ENCODE measurements around the gene COL23A1.
"Not testable (repeated sequence)": the region's sequence is repeated elsewhere in the genome, so short reads cannot be mapped to it uniquely, and the experiment has no call there.

The COL23A1 gene

DNA sequence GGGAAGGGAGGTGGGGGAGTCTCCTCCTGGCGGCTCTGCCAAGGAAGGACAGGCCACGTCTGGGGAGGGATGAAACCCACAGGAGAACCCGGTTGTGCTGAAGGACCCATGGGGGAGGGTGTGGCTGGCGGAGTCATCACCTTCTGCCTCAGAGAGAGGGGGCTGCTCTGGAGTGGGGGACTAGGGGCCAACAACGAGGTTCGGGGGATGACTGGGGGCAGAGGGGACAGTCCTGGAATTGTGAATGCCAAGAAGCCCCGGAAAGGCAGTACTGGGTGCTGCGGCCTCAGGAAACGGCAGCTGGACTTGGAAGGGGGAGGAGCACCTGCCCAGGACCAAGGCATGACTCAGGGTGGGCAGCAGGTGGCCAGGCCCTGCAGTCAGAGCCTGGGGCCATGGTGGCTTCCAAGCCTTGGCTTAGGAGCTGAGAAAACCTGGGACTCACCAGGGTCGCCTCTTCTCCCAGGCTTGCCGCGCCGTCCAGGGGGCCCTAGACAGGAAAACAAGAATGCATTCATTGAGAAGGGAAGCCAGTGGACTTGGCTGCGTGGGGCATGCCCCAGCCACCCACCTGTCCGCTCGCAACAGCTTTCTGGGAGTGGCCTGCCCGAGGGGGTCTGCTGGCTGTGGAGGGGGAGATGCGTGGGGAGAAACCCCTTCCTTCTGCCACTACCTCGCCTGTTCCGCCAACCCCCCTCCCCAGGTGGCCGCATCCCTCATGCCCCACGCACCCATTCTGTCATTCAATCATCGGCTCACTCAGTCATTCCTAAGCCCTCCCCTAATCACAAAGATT is 283.6 kb downstream of the COL23A1 start:
- DNase-seq (ENCODE audit: low read depth in 2 of 2), result no peak

DNA sequence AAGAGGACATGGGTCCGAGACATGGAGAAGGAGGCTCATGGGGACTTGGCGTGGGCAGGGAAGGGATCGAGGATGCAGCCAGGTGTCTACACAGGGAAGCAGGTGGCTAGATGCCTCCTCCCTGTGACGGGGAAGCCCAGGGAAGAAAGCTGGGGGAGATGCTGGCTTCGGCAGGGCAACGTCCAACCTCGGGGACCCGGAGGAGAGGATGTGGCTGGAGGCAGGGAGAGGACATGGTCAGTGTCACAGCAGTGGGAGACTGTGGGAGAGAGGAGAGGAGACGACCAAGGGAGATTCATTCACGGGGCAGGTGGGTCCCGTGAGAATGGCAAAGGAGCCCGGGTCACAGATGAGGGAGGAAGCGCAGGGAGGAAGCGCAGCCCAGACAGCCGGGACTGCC is 284.4 kb downstream of the COL23A1 start:
- no peak for DNase-seq (ENCODE audit: low read depth in 2 of 2)

DNA sequence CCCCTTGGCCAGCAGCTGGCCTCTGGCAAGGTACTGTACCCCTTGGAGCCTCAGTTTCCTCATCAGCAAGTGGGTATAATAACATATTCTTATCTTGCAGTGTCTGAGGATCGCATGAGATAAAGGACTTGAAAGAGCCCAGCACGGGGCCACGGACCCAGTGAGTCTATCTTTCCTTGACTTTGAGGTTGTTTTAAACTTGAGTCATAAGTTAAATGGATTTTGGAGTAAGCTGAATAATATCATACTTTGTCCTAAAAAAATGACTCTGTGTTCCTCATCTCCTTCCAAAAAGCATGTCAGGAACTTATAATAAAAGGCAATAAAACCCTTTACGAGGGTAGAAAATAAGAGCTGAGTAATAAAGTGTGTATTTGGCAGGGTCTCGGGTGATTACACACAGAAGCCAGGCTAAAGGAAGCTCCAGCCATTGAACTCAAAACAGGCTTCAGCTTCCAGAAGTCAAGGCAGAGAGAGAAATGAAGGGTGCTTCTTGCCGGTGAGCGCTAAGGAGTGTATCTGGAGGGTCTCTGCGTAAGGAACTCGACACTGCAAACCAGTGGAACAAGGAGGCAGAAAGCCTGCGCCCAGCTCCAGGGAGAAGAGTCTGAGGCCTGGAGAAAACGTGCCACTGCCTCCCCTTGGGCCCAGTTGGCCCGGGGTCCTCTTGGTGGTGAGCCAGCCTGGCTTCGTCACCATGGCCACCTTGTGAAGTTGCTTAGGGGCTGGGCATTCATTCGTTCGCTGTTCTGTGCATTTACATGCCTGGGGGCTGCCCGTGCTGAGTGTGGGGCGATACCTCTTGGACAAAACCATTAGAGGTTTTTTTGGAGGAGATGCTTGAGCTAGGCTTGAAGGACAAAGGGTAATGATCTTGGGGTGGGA is 285.2 kb downstream of the COL23A1 start:
- no peak for DNase-seq (ENCODE audit: low read depth in 2 of 2)

DNA sequence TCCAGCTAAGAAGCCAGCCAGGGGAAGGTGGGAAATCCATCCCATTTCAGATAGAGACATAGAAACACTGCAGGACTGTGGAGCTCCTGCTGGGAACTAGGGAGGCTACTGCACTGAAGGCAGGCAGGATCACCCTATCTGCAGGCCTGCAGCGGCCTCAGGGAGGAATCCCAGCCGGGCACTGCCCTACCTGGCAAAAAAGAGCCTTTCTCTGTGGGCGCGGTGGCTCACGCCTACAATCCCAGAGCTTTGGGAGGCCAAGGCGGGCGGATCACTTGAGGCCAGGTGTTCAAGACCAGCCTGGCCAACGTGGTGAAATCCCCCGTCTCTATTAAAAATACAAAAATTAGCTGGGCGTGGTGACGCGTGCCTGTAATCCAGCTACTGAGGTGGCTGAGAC is 286.2 kb downstream of the COL23A1 start:
- DNase-seq (ENCODE audit: low read depth in 2 of 2), result no peak

- not testable (repeated sequence) for DNase-seq (ENCODE audit: low read depth in 2 of 2)
Measured at GRCh38 chr5:178302321-178302720, 287.9 kb downstream of the COL23A1 start.

- no peak for DNase-seq (ENCODE audit: low read depth in 2 of 2)
Measured at GRCh38 chr5:178301641-178302040, 288.6 kb downstream of the COL23A1 start.

- DNase-seq (ENCODE audit: low read depth in 2 of 2), result no peak
Measured at GRCh38 chr5:178298283-178298807, 291.8 kb downstream of the COL23A1 start.

DNA sequence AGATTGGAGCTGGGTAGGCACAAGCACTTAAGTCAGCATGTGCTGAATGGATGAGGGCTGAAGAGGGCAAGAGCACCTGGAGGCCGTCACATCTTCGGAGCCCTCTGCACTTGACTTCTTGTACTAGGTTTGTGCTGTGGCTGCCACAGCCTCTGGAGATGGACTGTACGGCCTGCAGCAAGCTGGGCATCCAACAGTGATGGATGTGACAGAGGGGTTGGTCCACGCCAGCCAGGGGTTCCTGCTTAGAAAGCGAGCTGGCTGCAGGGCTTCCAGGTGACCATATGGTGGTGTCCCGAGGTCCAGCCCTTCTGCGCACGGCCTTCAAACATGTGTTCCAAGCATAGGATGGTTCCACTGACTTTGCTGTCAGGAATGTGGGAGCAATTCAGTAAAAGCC is 292.4 kb downstream of the COL23A1 start:
- no peak for DNase-seq (ENCODE audit: low read depth in 2 of 2)

GRCh38 chr5:178296066-178296465 is 294.1 kb downstream of the COL23A1 start:
- DNase-seq (ENCODE audit: low read depth in 2 of 2), result no peak

GRCh38 chr5:178295589-178295988 is 294.6 kb downstream of the COL23A1 start:
- DNase-seq (ENCODE audit: low read depth in 2 of 2), result no peak

DNA sequence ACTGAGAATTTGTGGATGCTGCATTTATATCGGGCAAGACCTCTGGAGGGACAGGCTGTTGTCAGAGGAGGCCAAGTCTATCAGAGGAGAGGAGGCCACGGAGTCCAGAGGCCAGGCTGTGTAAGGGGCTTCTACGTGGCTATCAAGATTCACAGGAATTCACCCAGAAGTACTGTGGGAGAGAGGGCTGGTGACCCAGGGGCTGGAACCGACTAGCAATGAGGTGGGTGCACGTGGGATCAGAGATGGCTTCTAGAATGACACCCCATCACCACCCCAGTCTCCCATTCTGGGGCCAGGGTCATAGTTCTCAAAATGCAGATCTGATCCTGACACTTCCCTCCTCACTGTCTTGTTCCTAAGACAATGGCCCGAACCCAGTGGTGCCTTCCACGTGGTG is 296.4 kb downstream of the COL23A1 start:
- DNase-seq (ENCODE audit: low read depth in 2 of 2), result no peak

- no peak for DNase-seq (ENCODE audit: low read depth in 2 of 2)
Measured at GRCh38 chr5:178293400-178293799, 296.8 kb downstream of the COL23A1 start.

DNA sequence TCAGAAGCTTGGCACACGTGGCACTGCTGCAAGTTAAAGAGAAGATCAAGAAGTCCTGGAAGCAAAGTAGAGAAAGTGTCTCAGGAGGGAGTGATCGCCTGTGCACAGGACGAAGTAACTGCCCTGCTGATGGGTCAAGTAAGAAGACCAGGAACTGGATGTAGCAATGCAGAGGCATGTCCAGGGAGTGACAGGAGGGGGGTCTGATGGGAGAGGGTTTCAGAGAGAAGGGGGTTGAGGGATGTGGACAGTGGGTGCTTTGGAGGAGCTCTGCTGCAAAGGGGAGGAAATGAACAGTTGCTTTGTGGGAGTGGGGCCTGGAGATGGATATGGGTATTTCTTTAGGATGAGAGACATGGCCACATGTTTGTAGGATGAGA is 297.4 kb downstream of the COL23A1 start:
- no peak for DNase-seq (ENCODE audit: low read depth in 2 of 2)

DNA sequence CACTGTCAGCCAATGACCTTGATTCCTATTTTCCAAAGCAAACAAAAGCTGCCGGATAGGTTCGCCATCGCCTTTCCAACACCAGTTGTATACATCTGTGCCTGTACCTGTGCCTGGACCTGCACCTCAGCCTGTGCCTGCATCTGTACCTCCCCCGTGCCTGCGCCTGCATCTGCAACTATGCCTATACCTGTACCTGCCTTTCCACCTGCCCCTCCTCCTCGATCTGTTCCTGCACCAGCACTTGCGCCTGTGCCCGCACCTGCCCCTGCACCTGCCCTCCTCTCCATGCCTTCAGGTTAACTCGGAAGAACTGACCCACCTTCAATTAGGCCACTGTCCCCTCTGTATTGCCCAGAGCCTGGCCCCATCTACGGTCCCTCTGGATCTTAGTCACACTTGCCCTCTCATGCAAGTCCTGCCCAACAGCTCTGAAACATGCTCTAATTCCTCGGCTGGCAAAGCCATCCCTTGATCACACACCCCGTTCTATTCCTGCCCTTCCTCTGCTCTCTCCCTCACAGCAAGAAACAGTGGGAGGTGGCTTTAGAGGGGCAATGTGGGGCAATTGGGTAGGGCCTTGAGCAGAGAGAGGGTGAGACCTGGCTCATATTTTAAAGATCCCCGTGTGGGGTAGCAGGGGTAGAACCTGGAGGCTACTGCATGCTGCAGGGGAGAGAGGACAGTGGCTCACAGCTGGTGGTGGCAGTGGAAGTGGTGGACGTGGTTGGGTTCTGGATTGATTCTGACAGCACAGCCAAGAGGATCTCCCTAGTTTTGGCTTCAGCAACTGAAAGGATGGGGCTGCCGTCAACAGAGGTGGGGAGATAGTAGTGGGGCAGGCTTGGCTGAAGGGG is 298.0 kb downstream of the COL23A1 start:
- DNase-seq (ENCODE audit: low read depth in 2 of 2), result no peak

DNA sequence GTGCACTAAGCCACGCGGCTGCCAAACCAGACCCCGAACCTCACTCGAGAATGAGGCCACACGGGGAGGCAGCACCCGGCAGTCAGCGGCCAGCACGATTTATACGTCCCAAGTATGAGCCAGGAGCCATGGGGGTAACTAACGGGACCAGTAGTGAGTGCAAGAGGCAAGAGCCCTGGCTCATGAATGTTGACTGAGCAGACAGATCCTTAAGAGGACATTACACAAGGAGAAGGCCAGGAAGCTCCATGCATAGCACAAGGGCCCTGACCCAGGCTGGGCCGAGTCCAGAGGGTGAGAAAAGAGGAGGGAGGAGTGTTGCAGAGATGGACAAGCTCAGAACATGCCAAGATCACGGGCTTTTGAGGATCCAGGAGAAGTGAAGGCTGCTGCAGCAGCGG is 299.0 kb downstream of the COL23A1 start:
- DNase-seq (ENCODE audit: low read depth in 2 of 2), result no peak

GRCh38 chr5:178290376-178290775 is 299.8 kb downstream of the COL23A1 start:
- DNase-seq (ENCODE audit: low read depth in 2 of 2), result no peak

- DNase-seq (ENCODE audit: low read depth in 2 of 2), result no peak
Measured at GRCh38 chr5:178289438-178289837, 300.8 kb downstream of the COL23A1 start.

- no peak for DNase-seq (ENCODE audit: low read depth in 2 of 2)
Measured at GRCh38 chr5:178288401-178289368, 301.5 kb downstream of the COL23A1 start.

DNA sequence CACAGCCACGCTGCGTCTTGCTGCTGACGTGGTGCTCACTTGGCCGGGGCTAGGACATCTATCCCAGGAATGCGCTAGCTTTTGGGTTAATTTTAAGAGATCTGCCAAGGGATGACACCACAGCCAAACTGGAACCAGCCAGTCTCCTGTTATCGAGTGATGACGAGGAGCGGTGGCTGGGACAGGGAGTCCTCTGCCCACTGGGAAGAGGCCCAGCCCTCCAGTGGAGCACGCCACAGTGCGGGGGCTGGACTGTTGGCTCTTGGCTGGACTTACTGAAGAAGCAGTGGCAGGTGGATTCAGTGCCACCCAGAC is 302.4 kb downstream of the COL23A1 start:
- no peak for DNase-seq (ENCODE audit: low read depth in 2 of 2)

GRCh38 chr5:178287091-178287790 is 303.0 kb downstream of the COL23A1 start:
- no peak for DNase-seq (ENCODE audit: low read depth in 2 of 2)
